KOPT-K1 (cell line): Measurements from ENCODE around the gene MCC.

ENCODE experiments used
- H3K27ac ChIP-seq: fragments of 200-600 bp; sonication (generic); 2 replicates; pipeline ENCODE4 v1.5.1; 2016; ENCODE audit warnings: antibody characterized with exemption, mild to moderate bottlenecking, low read depth, low read length; ENCODE audit not compliant: poor library complexity, severe bottlenecking
- H3K36me3 ChIP-seq: fragments of 200-600 bp; sonication (generic); 2 replicates; pipeline ENCODE4 v1.5.1; 2017; ENCODE audit warnings: antibody characterized with exemption, mild to moderate bottlenecking, low read length, moderate library complexity; ENCODE audit not compliant: insufficient read depth
- H3K9me3 ChIP-seq: fragments of 200-600 bp; sonication (generic); 2 replicates; pipeline ENCODE4 v1.5.1; 2017; ENCODE audit warnings: antibody characterized with exemption, low read length, mild to moderate bottlenecking; ENCODE audit not compliant: insufficient read depth, poor library complexity, severe bottlenecking

The MCC gene

DNA sequence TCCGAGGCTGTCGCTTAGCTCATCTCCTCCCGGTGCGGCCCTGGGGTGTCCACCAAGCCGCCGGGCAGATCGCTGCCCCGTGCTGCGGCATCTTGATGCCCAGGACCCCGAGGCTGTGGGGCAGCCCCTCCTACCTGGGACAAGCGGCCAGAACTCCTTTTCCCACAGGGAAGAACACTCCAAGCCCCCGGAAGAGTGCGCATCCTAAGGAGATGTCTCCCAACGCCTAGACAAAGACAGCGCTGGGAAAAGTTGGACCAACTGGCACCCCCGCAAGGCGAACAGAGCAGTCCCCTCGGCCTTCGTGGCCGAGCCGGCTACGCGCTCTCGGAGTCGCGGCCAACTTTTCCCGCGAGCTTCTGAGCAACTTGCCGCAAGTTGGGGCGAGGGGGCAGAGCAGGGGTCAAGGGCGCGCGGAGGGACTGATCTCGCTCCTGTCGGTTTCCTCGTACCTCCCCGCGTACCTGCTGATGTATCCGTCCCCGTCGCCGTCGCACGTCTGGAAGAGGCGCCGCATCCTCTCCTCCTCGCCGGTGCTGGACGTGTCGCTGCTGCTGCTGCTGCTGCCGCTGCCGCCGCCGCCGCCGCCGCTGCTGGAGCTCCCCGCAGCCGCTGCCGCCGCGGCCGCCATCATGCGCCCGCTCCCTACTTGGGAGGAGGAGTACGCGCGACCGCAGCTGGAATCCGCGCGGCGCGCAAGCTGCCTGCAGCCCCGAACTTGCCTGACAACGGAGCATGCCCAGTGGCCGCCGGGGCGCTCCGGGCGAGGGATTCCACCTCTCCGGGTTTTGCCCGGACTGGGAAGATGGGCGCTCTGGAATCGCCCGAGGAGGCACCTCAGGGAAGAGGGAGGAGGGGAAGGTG lies at the start of gene MCC:
MCC (minus strand) TSS at position 673 of the 864 bp plus-strand sequence.
- peaks cover 21% of the 10 kb centered on the region for H3K9me3 ChIP-seq
- no peak within 1 kb of the TSS for H3K27ac ChIP-seq

DNA sequence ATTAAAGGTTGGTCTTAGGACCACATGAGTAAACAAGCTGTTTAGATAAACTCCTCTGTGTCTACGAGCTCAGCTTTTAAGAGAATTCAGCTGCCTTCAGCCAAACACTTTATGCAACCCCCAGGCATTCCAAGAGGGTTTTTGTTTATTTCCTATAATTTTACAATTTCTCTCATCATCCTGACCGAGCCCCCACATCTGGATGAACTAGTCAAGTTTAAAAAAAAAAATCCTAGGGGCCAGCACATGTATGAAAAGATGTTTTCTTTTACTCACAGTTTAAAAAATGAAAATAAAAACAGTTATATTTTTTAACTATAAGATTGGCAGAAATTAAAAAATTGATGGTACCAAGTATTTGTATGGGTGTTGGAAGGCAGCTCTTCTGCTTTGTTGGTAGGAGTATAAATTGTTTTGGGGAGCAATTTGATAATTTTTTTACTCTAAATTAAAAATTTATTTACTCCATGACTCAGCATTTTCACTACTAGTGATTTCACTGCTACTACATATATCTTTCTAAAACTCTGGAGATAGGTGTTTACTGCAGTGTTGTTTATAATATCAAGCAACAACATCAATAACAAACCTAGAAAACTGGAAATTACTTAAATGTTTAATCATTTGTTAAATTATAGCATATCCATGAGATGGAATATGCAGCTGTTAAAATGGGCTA lies 43.4 kb upstream of the MCC start:
- peaks cover 55% of the 10 kb centered on the region for H3K9me3 ChIP-seq
- peaks cover 90% of the 10 kb centered on the region for H3K36me3 ChIP-seq
- no peak overlapping the region for H3K27ac ChIP-seq

More for the DNA sequence above, at the start of gene MCC:
- H3K36me3 ChIP-seq = no peaks in the 10 kb centered on the region

- H3K36me3 ChIP-seq = peaks cover 68% of the 10 kb centered on the region
- no peak overlapping the region for H3K27ac ChIP-seq
- H3K9me3 ChIP-seq = peaks cover 45% of the 10 kb centered on the region
These were observed 39.5 kb upstream of the MCC start for GRCh38 chr5:113527746-113528145.

- H3K9me3 ChIP-seq = peaks cover 32% of the 10 kb centered on the region
- peaks cover 55% of the 10 kb centered on the region for H3K36me3 ChIP-seq
- no peak overlapping the region for H3K27ac ChIP-seq
These were observed 38.2 kb upstream of the MCC start for GRCh38 chr5:113526421-113526820.

DNA sequence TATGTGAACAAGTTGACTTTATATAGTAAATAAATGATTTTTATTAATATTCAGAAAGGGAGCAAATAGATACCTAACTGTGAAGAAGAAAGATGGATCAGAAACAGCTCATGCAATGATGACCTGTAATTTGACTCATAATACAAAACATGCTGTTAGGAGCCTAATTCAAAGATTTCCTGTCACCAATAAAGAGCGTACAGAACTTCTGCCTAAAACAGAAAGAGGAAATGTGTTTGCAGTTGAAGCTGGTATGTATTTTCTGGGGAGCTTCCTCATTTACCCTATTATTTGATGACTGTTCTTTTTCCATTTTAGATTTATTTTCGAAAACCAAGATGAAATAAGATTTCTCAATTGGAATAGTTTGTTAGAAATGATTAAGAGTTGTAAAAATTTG lies 36.7 kb upstream of the MCC start:
- peaks cover 54% of the 10 kb centered on the region for H3K36me3 ChIP-seq
- H3K27ac ChIP-seq = peak overlapping the region; percentile 28

GRCh38 chr5:113523168-113523567 lies 34.9 kb upstream of the MCC start:
- Histone ChIP-seq H3K27ac (no peak overlapping the region), H3K36me3 (peaks cover 53% of the 10 kb centered on the region), H3K9me3 (no peaks in the 10 kb centered on the region)

More for the DNA sequence above, 36.7 kb upstream of the MCC start:
- peaks cover 17% of the 10 kb centered on the region for H3K9me3 ChIP-seq

- H3K36me3 ChIP-seq = peaks cover 54% of the 10 kb centered on the region
- H3K9me3 ChIP-seq = no peaks in the 10 kb centered on the region
- H3K27ac ChIP-seq = no peak overlapping the region
These were observed 32.6 kb upstream of the MCC start for GRCh38 chr5:113520899-113521298.

GRCh38 chr5:113520429-113520828 lies 32.2 kb upstream of the MCC start:
- H3K27ac ChIP-seq = no peak overlapping the region
- peaks cover 54% of the 10 kb centered on the region for H3K36me3 ChIP-seq
- no peaks in the 10 kb centered on the region for H3K9me3 ChIP-seq

- Histone ChIP-seq H3K9me3 (no peaks in the 10 kb centered on the region), H3K36me3 (peaks cover 54% of the 10 kb centered on the region), H3K27ac (no peak overlapping the region)
These were observed 31.2 kb upstream of the MCC start for GRCh38 chr5:113519412-113519811.

DNA sequence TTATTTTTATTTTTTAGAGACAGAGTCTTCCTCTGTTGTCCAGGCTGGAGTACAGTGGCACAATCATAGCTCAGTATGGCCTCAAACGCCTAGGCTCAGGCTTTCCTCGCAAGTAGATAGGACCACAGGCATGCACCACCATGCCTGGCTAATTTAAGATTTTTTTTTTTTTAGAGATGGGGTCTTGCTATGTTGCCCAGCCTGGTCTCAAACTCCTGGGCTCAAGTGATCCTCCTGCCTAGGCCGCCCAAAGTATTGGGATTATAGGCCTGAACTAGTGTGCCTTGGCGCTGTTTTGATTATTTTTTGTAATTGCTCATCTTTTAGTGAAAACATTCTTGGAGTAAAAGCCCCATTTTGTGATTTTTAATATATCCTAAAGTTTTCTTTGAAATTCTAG lies 30.6 kb upstream of the MCC start:
- no peak overlapping the region for H3K27ac ChIP-seq
- H3K9me3 ChIP-seq = no peaks in the 10 kb centered on the region
- H3K36me3 ChIP-seq = peaks cover 54% of the 10 kb centered on the region

- peaks cover 37% of the 10 kb centered on the region for H3K36me3 ChIP-seq
- peak overlapping the region; percentile 83 for H3K27ac ChIP-seq
- no peaks in the 10 kb centered on the region for H3K9me3 ChIP-seq
These were observed 26.0 kb upstream of the MCC start for GRCh38 chr5:113514289-113514635.

DNA sequence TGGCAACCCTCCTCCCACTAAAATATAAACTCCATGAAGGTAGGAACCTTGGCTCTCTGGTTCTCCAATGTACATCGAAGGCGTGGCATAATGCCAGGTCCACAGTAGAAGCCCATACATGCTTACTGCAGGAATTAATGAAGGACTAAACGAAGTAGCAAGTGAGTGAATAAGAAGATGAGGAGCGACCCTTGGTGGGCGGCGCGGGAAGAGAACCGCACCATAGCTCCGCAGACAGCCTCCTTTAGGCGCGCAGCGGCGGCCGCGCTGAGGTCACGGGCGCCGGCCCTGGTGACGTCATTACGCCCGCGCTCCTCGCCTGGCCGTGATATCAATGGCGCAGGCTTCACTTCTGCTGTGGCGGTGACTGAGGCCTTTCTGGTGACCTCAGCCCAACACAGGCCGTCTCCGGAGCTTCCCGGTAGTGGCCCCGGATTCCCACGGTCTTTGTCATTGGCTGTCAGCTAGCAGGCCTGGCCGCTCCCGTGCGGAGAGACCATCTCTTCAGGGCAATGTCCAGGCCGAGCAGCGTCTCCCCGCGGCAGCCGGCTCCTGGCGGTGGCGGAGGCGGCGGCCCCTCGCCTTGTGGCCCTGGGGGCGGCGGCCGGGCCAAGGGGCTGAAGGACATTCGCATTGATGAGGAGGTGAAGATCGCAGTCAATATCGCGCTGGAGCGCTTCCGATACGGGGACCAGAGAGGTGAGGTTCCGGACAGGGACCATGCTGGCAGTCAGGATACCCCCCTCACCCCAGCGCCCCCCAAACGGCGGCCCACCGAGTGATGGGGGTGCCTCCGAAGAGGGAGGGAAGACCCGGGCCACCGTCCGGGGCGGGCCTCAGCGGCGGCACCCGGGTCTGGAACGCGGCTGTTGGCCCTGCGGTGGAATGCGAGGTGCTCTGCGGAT lies 25.4 kb upstream of the MCC start, which contains the start of gene YTHDC2:
YTHDC2 (plus strand) TSS at position 311 of the 905 bp plus-strand sequence; CDS start at position 513, 202 bp downstream.
- Histone ChIP-seq H3K27ac (peak within 1 kb of the TSS; percentile 83), H3K9me3 (no peaks in the 10 kb centered on the region), H3K36me3 (peaks cover 31% of the 10 kb centered on the region)

DNA sequence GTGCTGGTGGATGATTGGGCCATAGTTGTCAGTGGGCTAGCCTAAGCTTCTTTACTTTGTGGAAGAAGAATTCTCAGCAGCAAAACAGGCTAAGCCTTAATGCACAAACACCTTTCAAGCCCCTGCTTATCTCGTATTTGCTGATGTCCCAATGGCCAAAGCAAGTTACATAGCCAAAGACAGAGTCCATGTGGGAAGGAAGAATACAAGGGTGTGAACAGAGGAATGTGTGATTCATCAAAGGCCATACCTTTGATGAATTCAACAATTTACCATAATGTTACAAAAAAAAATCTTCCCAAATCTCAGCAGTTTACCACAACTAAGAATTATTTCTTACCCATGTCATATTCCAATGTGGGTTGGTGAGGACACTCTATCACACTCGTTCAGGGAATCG lies 24.1 kb upstream of the MCC start:
- no peaks in the 10 kb centered on the region for H3K9me3 ChIP-seq
- H3K27ac ChIP-seq = no peak overlapping the region
- peaks cover 19% of the 10 kb centered on the region for H3K36me3 ChIP-seq

DNA sequence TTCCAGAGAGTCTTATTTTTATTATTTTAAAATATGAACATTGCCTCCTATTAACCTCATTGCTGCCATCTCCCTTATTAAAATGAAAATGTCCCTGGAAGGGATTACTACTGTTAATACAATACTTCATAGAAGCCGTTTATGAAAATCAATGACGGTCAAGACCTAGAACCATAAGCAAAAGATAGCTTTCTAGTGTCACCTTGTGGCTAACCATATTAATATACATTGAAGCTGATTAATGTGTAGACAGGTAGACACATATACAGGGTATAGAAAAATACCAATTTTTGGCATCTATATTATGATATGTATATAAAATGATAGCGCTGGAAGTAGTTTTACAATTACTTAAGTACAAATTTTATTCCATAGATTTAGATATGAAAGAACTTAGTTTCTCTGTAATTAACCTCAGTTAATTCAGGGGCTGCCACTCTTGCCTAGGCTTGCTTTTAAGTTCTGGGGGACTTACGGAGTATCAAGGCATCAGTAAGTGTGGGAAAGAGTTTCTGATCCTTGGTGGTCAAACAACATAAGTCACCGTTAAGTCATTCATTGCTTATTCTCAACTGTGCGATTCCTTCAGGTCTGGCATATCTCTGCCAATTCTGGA lies 22.7 kb upstream of the MCC start:
- H3K9me3 ChIP-seq = no peaks in the 10 kb centered on the region
- H3K27ac ChIP-seq = no peak overlapping the region
- 0 out of 2 replicates have a peak, but pooled peaks cover 7% of the 10 kb centered on the region for H3K36me3 ChIP-seq
